ENCODE data around the gene PARP16.

The PARP16 gene

DNA sequence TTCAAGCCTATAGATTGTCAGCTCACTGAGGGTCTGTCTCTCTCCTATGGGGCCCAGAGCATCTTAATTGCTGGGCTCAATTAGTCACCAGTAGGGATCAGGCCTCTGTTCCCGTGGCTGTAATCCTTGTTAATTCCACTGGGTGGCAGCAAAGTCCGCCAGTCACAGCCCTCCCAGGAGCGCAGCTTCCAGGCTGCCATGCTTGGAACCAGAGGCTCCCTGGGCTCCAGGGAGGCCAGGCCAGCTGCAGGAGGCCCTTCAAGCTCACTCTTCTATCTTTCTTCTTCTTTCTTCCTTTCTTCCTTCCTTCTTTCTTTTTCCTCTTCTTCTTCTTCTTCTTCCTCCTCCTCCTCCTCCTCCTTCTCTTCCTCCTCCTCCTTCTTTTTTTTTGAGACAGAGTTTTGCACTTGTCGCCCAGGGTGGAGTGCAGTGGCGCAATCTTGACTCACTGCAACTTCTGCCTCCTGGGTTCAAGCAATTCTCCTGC is 32.2 kb upstream of the PARP16 start:
- H3K36me3 ChIP-seq (ENCODE audit: insufficient read depth, low read length) = no peaks in the 10 kb centered on the region
- no peak overlapping the region for H3K9ac ChIP-seq (ENCODE audit: low read length)
- no peak overlapping the region for H2AFZ ChIP-seq (ENCODE audit: low read length)
- no peaks in the 10 kb centered on the region for H3K4me1 ChIP-seq (ENCODE audit: insufficient read depth, low read length, severe bottlenecking)
- no peaks in the 10 kb centered on the region for H3F3A ChIP-seq (ENCODE audit: insufficient read depth, low read length)
- no peak overlapping the region for H3K4me2 ChIP-seq (ENCODE audit: low read length)
- TF ChIP-seq EZH2 (IDR thresholded peaks at IDR 0.05; ENCODE audit: borderline replicate concordance, low read length) = no peak
- TF ChIP-seq, protein P1, sequence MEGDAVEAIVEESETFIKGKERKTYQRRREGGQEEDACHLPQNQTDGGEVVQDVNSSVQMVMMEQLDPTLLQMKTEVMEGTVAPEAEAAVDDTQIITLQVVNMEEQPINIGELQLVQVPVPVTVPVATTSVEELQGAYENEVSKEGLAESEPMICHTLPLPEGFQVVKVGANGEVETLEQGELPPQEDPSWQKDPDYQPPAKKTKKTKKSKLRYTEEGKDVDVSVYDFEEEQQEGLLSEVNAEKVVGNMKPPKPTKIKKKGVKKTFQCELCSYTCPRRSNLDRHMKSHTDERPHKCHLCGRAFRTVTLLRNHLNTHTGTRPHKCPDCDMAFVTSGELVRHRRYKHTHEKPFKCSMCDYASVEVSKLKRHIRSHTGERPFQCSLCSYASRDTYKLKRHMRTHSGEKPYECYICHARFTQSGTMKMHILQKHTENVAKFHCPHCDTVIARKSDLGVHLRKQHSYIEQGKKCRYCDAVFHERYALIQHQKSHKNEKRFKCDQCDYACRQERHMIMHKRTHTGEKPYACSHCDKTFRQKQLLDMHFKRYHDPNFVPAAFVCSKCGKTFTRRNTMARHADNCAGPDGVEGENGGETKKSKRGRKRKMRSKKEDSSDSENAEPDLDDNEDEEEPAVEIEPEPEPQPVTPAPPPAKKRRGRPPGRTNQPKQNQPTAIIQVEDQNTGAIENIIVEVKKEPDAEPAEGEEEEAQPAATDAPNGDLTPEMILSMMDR (IDR thresholded peaks at IDR 0.05; ENCODE audit: low read length) = peak; percentile 86
- no peak overlapping the region for H3K4me3 ChIP-seq (ENCODE audit: low read depth, low read length, poor library complexity, severe bottlenecking)
- no peaks in the 10 kb centered on the region for H4K20me1 ChIP-seq (ENCODE audit: insufficient read depth, low read length)
- H3K79me2 ChIP-seq (ENCODE audit: insufficient read depth, low read length) = no peaks in the 10 kb centered on the region
- no peaks in the 10 kb centered on the region for H3K9me3 ChIP-seq (ENCODE audit: low read length)
- H3K27ac ChIP-seq (ENCODE audit: low read depth, low read length, poor library complexity, severe bottlenecking) = no peak overlapping the region
- H3K27me3 ChIP-seq (ENCODE audit: insufficient read depth, low read length) = peaks cover 2% of the 10 kb centered on the region; the same call in 1 of the 2 replicates
- H3K9me2 ChIP-seq (ENCODE audit: low read depth, low read length) = no peaks in the 10 kb centered on the region

DNA sequence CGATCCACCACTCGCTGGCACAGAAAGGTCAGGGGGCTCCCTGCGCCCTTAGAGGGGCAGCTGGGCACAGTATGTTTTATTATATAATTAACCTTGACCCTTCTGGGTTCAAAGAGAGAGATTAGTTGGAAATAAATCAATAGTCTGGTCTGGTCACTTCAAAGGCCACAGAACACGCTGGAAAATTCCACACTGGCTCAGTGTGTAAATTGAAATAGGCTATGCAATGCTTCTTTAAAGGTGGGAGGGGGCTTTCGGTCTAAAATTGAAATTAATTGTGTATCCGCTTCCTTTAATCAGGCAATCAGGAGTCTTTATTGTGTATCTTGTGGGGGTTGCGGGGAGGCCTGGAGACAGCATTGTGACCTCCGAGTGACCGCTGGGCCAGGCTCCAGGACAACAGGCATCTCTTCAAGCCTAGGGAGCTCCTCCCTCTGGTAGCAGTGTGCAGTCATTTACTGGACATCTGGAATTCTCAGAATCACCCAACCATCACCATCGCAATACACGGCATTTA is 25.8 kb upstream of the PARP16 start:
- no peaks in the 10 kb centered on the region for H3F3A ChIP-seq (ENCODE audit: insufficient read depth, low read length)
- TF ChIP-seq, protein P1 (IDR thresholded peaks at IDR 0.05; ENCODE audit: low read length) = no peak
- no peak for TF ChIP-seq EZH2 (IDR thresholded peaks at IDR 0.05; ENCODE audit: borderline replicate concordance, low read length)
- no peaks in the 10 kb centered on the region for H3K9me2 ChIP-seq (ENCODE audit: low read depth, low read length)
- no peak overlapping the region for H3K27ac ChIP-seq (ENCODE audit: low read depth, low read length, poor library complexity, severe bottlenecking)
- H3K9ac ChIP-seq (ENCODE audit: low read length) = no peak overlapping the region
- no peaks in the 10 kb centered on the region for H4K20me1 ChIP-seq (ENCODE audit: insufficient read depth, low read length)
- no peaks in the 10 kb centered on the region for H3K36me3 ChIP-seq (ENCODE audit: insufficient read depth, low read length)
- H3K9me3 ChIP-seq (ENCODE audit: low read length) = no peaks in the 10 kb centered on the region
- H3K4me3 ChIP-seq (ENCODE audit: low read depth, low read length, poor library complexity, severe bottlenecking) = no peak overlapping the region
- no peaks in the 10 kb centered on the region for H3K79me2 ChIP-seq (ENCODE audit: insufficient read depth, low read length)
- no peaks in the 10 kb centered on the region for H3K4me1 ChIP-seq (ENCODE audit: insufficient read depth, low read length, severe bottlenecking)
- H3K4me2 ChIP-seq (ENCODE audit: low read length) = no peak overlapping the region
- no peak overlapping the region for H2AFZ ChIP-seq (ENCODE audit: low read length)
- H3K27me3 ChIP-seq (ENCODE audit: insufficient read depth, low read length) = no peaks in the 10 kb centered on the region

DNA sequence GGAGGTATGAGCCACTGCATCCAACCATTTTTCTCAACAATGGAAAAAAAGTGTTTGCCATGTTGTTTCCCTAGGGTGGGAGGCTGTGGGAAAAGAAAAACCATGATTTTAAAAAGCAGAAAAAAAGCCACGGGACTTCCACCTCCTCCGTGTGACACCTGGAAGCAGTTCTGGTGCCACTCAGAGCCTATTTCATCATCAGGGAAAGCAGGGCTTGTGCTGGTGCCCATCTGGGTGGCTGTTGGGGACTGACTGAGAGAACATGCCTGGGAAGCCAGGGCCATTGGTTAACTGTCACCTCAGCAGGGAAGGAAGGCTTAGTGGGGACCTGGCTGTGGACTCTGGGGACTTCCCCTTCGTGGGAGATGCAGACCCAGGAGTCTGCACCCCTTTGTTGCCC is 25.1 kb upstream of the PARP16 start:
- Histone ChIP-seq H3K4me3 (ENCODE audit: low read depth, low read length, poor library complexity, severe bottlenecking) (no peak overlapping the region), H3K27ac (ENCODE audit: low read depth, low read length, poor library complexity, severe bottlenecking) (no peak overlapping the region), H3F3A (ENCODE audit: insufficient read depth, low read length) (no peaks in the 10 kb centered on the region), H4K20me1 (ENCODE audit: insufficient read depth, low read length) (no peaks in the 10 kb centered on the region), H3K4me2 (ENCODE audit: low read length) (no peak overlapping the region), H3K9ac (ENCODE audit: low read length) (no peak overlapping the region), H3K27me3 (ENCODE audit: insufficient read depth, low read length) (no peaks in the 10 kb centered on the region), H2AFZ (ENCODE audit: low read length) (no peak overlapping the region), H3K36me3 (ENCODE audit: insufficient read depth, low read length) (no peaks in the 10 kb centered on the region), H3K4me1 (ENCODE audit: insufficient read depth, low read length, severe bottlenecking) (no peaks in the 10 kb centered on the region), H3K79me2 (ENCODE audit: insufficient read depth, low read length) (no peaks in the 10 kb centered on the region), H3K9me3 (ENCODE audit: low read length) (no peaks in the 10 kb centered on the region), H3K9me2 (ENCODE audit: low read depth, low read length) (no peaks in the 10 kb centered on the region)
- TF ChIP-seq, protein P1 (IDR thresholded peaks at IDR 0.05; ENCODE audit: low read length) = no peak
- no peak for TF ChIP-seq EZH2 (IDR thresholded peaks at IDR 0.05; ENCODE audit: borderline replicate concordance, low read length)
